T1000 (cell line): Measurements from ENCODE around the gene GTPBP3.
A peak's percentile ranks its signal among the peaks of the same experiment; 100 is the strongest.

Experiments used
- DNase-seq: peaks from one replicate; lab custom pipeline; 2025; ENCODE audit warnings: mixed read lengths; lab: John Stamatoyannopoulos, UW

GTPBP3 gene

GRCh38 chr19:17327654-17328516, 9.5 kb upstream of the GTPBP3 start:
- no peak for DNase-seq

GRCh38 chr19:17328517-17329365, 8.6 kb upstream of the GTPBP3 start:
- DNase-seq = no peak

GRCh38 chr19:17329366-17330261, 7.7 kb upstream of the GTPBP3 start:
- DNase-seq = no peak

- no peak for DNase-seq
Measured at GRCh38 chr19:17330262-17331044, 6.9 kb upstream of the GTPBP3 start.

- DNase-seq = no peak
Measured at GRCh38 chr19:17331045-17331558, 6.3 kb upstream of the GTPBP3 start.

GRCh38 chr19:17332360-17332676, 5.0 kb upstream of the GTPBP3 start:
- no peak for DNase-seq

GRCh38 chr19:17332677-17333581, 4.4 kb upstream of the GTPBP3 start:
- DNase-seq = peak; percentile 49

GRCh38 chr19:17333611-17334413, 3.5 kb upstream of the GTPBP3 start:
- peak; percentile 55 for DNase-seq

- DNase-seq = peak; percentile 93
Measured at GRCh38 chr19:17334414-17335409, 2.6 kb upstream of the GTPBP3 start, which contains the start of gene ANO8. Gene ANO8 (minus strand): TSS chr19:17334855. CDS start chr19:17334670, 185 bp downstream.

GRCh38 chr19:17335575-17335974, 1.8 kb upstream of the GTPBP3 start:
- DNase-seq = no peak

- peak; percentile 17 for DNase-seq
Measured at GRCh38 chr19:17337675-17338432, 501 bp downstream of the GTPBP3 start.

- no peak for DNase-seq
Measured at GRCh38 chr19:17338433-17339078, 1.2 kb downstream of the GTPBP3 start.

GRCh38 chr19:17339088-17339741, 1.9 kb downstream of the GTPBP3 start:
- no peak for DNase-seq

- DNase-seq = no peak
Measured at GRCh38 chr19:17340302-17340870, 3.0 kb downstream of the GTPBP3 start.

- no peak for DNase-seq
Measured at GRCh38 chr19:17340871-17341357, 3.6 kb downstream of the GTPBP3 start.
